Stimulated activated CD4-positive, alpha-beta T cell treated with anti-CD3 and anti-CD28 coated beads, TNF-alpha, amount 100 ng/mL, for 24 hours (primary cell): ENCODE measurements around the gene SGTA.

Experiments used
- DNase-seq, 3 experiments: peaks; one replicate each; pipeline ENCODE4 v3.0.0-alpha.2; 2020; ENCODE audit warnings: low read depth in 3 of 3

Gene SGTA

DNA sequence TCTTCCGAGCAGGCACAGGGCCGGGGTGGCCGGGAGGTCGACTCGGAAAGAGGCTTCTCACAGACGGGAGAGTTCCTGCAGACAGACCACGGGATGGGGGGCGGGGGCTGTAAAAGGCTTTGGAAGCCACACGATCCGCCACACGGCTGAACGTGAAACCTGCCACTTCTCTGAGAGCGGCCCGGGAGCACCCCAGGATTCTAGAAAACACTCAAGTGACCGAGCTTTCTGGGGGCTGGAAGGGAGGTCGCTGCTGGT is 27.7 kb downstream of the SGTA start:
- no peak for DNase-seq

DNA sequence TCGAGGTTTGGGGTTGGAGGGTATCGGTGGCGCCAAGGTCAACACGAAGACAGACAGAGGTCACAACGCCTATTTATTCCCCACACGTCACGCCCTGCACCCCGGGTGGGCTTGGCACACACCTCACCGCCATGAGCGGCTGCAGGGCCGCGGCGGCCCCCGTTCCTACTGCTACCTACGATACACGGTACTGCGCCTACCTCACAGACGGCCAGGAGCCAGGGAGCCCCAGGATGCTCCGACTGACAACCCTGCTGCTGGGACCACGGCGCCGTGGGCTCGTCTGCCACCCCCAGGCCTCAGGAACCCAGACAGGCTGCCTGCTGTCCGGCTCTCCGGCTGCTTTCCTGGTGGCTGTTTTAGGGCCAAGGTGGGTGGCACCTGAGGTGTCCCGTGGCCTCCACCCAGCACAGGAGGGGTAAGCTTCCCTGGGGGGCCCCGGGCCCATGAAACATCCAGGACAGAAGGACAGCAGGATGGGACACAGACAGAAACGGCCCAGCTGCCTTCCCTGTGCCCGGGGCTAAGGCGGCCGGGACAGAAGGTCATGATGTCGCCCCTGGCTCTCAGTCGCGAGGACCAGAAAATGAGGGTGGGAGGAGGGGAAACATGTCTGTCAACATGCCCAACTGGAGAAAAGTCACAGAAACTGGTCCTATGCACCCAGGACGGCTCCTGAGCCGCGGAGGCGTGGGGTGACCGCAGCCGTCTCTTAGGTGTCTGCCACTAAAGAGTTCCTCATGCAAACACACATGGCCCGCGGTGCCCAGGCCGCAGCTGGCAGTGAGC is 28.2 kb downstream of the SGTA start:
- DNase-seq, result no peak

DNA sequence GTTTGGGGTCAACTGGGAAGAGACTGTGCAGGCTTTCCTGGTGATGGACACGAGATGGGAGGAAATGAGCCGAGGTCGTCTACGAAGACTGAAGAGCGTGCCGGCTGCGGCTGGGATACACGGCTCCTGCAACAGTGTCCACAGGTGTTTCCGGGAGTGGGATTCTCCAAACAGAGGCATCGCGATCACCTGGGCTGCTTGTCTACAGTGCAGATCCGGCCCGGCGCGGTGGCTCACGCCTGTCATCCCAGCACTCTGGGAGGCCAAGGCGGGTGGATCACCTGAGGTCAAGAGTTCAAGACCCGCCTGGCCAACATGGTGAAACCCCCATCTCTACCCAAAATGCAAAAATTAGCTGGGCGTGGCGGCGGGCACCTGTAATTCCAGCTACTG is 31.6 kb downstream of the SGTA start:
- no peak for DNase-seq

DNA sequence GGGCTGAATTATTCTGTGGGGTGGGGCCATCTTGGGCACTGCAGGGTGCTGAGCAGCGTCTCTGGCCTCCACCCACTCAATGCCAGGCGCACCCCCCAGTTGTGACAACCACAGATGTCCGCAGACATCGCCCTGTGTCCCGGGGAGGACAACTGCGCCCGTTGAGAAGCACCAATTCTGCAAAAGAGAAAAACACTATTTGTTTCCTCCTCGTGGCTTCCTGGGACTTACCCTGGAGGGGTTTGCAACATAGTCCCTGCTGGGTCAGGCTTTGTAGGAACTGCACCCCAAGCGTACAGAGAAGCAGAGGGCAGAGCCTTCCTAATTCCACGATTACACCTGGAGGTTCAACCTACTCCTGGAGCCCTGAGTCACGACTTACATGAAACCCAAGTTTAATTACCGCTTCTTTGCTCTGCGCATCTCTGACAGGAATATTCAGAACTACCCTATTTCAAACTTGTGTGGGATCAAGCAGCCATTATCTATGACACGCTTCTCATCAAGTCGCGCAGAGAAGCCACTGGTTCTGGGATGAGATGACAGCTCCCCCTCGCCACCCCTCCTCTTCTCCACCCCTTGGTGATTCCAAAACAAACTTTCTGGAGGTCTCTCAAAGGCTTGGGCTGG is 32.1 kb downstream of the SGTA start:
- DNase-seq, result no peak

DNA sequence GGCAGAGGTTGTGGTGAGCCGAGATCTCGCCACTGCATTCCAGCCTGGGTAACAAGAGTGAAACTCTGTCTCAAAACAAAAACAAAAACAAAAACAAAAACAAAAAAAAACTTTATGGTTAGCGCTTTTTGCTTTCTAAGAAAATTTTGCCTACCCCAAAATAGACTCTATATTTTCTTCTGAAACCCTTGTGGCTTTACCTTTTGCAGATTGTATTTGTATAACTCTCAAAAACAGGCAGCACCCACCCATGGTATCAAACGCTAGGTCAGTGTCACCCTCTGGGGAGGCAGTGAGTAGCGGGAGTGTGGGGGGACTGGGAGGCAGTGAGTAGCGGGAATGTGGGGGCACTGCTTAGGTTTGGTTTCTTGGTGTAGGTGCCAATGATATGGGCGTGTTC is 35.7 kb downstream of the SGTA start:
- no peak for DNase-seq

DNA sequence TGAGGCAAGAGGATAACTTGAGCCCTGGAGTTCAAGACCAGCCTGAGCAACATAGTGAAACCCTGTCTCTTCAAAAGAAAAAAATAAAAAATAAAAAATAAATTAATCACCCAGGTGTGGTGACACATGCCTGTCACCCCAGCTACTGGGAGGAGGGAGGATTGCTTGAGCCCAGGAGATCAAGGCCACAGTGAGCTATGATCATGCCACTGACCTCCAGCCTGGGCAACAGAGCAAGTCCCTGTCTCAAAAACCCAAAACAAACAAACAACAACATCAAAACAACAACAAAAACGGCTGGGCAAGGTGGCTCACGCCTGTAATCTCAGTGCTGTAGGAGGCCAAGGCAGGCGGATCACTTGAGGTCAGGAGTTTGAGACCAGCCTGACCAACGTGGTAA is 39.0 kb downstream of the SGTA start:
- no peak for DNase-seq

DNA sequence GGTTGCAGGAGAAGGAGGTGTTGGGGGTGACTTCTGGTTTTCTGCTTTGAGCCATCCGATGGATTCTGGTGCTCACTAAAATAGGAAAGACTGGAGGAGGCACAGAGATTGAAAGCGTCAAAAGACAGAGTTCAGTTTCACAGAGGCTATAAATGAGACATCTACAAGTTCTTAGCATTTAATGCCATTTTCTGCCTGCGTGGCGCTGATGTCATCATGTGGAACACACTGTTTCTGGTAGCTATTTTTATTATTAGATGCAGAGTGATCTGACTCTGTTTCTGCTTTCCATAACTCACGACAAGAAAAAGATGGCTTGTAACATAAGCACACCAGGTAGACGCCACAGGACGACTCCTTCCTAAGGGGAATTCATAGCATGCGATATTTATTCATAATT is 40.0 kb downstream of the SGTA start:
- no peak for DNase-seq

DNA sequence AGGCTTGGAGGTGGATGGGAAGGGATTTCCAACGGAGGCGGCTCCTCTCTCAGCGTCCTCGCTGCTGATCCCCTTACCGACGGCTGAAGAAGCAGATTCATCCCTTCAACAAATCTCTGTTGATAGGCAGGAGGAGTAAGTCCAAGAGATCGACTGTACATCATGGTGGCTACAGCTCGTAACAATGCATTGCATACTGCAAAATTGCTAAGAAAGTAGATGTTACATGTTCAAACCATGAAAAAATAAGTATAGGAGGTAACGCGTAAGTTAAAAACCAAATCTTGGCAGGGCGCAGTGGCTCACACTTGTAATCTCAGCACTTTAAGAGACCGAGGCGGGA is 42.8 kb downstream of the SGTA start:
- no peak for DNase-seq

DNA sequence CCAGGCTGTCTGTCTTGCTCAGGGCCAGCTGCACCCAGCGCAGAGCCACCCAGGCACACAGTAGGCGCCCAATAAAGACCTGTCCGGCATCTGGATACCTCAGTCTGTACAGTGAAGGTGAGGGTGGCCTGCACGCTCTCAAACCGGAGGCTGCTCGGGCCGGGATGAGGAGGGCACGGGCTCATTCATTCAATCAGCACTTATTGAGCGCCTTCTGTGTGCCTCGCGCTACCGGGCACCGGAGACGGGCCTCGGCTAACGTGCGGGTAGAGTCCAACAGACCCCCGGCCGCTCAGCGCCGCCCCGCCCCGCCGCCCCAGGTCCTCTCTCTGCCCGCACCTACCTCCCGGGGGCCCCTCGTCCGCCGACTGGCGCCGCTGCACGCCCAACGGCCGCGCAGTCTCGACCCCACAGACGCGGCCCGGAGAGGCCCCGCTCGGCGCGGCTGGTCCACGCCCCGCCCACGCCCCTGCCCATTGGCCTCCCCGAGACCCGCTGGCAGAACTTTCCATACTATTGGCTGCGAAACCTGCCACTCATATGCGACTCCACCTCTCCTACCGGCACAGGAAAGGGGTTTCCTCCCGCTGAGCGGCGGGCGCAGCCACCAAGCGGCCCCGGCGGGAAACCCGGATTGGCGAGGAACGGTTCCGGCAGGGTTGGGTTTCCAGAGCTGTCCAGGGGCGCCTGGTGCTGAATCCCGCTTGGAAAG is 43.3 kb downstream of the SGTA start, which contains the start of gene SLC39A3:
Gene SLC39A3 (minus strand): TSS at position 416 of the 712 bp plus-strand sequence. CDS start 2,760 bp downstream, outside the sequence.
- peak; percentile 99 to 100 (median 99) for DNase-seq

DNA sequence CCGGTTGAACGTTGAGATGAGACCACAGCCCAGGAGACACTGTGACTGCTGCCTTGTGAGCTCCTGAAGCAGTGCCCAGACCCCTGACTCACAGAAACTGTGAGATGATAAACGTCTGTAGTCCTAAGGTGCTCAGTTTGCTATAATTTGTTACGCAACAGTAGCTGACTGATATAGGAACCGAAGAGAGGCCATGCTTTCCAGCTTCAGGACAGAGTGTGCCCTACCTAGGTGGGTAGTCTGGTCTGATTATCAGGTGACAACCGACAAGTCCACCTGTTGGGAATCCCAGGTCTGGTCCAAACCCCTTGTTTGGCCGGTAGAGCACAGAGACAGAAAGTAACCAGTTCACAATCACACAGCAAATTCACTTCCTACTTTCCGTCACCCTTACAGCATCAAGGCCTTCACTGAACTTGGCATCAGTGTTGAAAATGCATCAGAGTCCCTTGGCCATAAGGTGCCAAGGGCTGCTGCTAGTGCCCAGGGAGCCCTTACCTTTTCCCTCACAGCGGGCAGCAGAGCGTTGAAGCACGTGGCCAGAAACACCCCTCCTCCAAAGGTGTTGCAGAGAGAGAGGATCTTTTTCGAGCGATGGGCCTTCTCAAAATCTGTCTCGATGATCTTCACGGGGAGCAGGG is 46.4 kb downstream of the SGTA start:
- no peak for DNase-seq

DNA sequence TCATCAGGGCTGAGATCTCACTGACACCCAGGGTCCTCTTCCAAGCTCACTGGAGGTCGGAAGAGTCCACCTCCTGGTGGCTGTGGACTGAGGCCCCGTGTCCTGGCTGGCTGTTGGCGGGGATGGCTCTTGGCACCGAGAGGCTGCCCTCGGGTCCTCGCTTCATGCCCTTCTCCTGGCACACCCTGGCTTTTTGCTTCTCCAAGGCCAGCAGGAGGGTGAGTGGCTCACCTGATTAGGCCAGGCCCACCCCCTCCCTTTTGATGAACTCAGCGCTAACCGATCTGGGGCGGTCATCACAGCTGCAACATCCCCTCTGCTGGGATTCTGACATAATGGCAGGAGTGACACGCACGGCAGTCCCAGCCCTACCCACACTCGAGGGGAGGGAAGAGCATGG is 47.7 kb downstream of the SGTA start:
- no peak for DNase-seq

DNA sequence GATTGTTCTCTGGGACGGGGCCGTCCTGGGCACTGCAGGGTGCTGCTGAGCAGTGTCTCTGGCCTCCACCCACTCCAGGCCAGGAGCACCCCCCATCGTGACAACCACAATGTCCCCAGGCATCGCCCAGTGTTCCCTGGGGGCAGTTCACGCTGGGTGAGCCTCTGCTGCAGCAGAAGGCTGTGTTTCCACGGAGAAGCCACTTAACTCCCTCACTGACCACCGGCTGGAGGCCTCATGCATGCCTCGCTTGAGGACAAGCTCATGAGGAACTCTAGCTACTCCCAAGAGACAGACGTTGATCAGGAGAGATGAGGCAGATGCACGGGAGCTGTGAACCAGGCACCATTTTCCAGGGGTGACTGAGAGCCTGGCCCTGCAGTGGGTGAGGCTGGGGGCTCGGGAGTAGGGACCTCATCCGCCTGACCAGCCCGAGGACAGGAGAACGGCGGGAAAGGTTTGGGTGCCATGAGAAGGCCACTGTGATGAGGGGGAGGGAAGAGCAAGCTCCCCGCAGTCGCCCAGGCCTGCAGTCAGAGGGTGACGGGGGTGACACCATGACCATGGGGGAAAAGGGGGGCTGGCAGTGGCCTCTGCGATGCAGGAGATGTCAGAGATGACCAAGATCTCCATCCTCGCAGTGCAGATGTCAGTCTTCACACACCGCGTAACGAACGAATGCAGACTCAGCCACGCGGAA is 48.3 kb downstream of the SGTA start:
- DNase-seq, result no peak

DNA sequence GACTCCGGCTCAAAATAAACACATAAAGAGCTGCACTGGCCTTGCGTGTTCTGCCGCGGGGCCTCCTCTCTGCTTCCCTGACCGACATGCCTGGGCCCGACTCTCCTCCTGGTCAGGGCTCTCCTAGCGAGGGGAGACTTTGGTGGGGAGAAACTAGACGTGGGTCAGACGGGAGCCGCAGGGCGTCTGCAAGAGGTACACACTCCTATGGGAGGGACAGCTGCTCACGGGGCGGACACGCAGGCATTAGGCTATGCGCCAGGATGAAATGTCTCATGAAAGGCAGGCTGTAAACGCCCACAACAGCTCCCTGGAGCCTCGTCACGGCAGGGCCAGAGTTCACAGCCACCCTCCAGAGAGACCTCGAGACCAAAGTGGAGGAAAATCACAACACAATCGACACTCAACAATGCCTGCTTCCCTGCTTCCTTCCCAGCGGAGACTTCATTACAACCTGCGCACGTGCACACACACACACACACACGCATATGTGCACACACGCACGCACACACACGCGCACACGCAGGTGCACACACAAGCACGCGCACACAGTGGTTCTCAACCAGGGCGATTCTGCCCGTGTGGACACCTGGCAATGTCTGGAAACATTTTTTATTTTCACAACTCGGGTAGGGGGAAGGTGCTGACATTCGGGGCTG is 49.0 kb downstream of the SGTA start:
- DNase-seq, result no peak

DNA sequence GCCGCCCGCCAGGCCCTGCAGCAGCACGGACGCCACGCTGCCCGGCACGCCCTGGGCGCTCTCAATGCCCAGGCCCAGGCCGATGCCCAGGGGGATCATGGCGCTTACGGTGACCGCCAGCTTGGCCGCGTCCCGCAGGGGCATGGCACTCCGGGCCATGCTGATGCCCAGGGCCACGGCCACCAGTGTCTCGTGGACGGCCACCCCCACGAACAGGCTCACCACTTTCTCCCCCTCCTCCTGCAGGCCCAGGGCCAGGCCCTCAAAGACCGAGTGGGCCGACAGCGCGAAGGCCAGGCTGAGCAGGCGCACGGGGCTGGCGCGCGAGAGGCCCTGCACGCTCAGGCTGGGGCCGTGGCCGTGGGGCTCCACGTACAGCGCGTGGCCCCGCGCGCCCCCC is 50.2 kb downstream of the SGTA start:
- no peak for DNase-seq

DNA sequence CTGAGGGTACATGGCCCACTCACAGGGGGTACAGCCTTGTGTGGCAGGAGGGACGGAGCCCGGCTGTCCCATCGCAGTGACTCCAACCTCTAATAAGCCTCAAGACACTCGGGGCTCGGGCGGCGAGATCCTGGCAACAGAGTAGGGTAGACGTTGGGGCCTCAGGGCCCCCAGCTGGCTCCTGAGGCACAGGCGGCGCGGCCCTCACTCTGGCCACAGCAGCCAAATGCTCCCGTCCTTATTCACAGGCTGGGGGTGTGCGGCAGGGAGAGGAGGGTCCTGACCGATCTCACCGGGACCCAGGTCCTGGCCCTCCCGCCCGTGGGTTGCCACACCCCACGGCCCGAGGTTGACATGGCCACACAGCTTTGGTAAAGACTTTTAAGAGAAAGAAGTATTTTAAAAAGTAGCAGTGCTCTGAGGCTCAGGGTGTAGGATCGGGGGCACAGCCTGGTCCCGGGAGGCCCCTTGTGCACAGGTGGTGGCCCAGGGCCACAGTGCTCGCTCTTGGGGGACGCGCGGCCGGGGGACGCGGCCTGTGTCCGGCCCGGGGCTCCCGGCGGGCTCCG is 50.8 kb downstream of the SGTA start:
- DNase-seq, result no peak

DNA sequence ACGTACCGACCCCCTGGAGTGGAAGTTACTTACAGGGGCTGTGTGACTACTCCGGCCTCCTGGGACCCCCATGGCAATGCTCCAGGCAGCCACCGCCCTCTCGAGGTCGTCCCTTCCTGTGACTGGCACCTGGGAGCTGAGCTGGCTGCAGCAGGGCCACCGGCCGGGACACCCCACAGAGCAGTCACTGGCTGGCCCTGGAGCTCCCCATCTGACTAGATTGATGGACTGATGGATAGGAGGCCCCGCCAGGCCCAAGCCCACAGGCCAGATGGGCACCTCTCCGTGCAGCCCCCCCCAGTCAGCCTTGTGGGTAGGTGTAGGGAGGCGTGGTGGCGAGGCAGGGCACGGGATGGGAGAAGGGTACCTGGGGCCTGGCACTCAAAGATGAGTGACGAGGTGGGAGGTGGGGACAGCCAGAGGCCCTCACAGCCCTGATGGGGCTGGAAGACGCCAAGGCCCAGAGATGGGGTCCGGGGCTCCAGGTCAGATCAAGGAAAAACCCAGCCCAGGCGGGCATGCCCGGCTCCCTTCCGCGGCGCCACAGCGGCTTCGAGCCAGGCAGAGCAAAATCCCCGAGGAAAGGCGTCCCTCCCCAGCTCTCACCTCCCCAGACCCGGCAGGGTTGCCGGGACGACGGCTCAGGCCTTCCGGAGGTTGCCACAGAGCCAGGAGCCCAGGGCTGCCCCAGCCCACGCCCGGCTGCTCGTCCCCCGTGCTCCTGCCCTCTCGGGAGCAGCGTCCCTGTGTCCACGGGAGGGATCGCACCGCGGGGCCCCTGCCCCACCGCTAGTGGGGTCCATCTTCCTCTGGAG is 51.7 kb downstream of the SGTA start:
- no peak for DNase-seq

DNA sequence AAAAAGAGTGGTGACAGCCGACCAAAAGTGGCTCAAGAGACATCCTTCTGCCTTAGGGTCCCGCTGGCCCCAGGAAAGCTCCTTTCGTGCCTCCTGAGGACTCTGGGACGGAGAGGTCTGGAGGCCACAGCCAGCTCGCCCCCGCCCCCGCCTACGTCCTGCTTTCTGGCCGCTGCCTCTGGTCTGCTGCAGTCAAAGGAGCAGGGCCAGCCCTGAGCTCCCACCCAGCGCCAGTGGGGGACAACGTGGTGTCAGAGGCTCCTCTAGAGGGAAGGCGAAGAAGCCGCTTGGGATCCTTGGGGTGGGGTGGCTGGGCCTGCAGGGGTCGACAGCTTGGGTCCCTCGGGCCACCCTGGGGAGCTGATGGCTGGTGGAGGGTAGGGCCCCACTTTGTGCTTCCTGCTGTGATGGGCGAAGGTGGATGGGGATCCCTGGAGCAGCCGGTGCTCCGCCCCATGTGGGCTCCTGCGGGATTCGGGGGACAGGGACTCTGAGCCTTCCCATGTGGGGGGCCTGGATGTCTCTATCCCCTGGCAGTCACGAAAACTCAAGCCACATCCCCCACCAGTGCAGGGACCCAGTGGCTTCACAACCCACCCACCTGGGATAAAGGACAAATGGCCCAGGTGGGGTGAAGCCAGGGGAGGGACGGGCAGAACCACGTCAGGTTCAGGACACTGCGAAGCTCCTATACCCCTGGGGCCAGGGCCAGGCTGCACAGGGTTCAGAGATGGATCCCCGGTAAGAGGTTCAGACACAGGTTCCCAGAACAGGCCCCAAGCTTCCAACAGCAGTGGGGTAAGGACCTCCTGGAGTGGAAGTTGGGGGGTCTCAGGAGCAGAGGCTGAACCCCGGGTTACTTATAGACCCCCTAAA is 52.9 kb downstream of the SGTA start:
- DNase-seq, result no peak

DNA sequence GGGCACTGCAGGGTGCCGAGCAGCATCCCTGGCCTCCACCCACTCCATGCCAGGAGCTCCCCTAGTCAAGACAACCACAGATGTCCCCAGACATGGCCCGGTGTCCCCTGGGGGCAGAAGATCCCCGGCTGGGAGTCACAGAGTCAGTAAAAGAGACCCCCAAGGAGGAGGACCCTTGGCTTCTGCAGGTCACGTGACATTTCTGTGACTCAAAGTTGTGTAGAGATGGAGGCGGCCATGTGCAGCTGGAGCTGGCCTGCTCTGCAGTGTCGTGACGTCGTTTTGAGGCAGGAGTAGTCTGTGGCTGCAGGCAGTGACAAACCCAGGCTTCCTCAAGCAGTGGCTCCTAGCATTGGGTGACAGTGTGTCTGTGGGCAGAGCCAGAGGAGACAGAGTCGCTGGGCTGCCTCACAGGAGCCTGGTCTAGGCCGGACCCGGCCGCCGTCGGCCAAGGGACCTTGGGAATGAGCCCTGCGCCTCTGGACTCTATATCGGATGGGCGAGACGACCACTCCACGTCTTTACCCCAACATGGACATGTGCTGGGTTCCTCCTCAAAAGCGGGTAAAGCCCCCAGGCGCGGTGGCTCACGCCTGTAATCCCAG is 54.2 kb downstream of the SGTA start:
- no peak for DNase-seq

DNA sequence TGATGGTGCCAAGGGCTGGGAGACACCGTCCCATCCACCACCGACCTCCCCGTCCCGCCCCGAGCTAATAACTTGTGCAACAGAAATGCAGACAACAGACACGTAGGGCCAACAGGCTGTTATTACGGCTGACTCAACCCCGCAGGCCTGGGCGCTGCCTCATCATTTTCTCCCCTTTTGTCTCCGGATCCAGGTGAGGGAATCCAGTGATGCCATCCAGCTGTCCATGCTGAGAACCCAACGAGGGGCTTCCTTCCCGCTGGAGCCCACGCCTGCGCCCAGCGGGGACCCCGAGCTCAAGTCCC is 55.5 kb downstream of the SGTA start:
- no peak for DNase-seq
